ENCODE data around the gene ASXL1. TPM values are rescaled to one million over a fixed set of nuclear protein-coding genes. Genes with fewer than 3 reads are reported as not detected.

The ASXL1 gene
- total and polyA plus RNA-seq, 2 donors from 2014 or later, result 16.2 to 71.1 TPM

GRCh38 chr20:32487381-32487780 is 129.2 kb downstream of the ASXL1 start:
- Histone ChIP-seq H3K27me3 (ENCODE audit: control insufficient read depth, insufficient read depth, low read length) (no peaks in the 10 kb centered on the region), H3K27ac (ENCODE audit: low read depth in 2 of 2, low read length in 2 of 2) (no peak overlapping the region), H3K9ac (ENCODE audit: low read length in 3 of 3) (no peak overlapping the region), H3K9me3 (ENCODE audit: control insufficient read depth in 2 of 3, insufficient read depth in 1 of 3, low read length in 3 of 3) (no peaks in the 10 kb centered on the region), H3K4me3 (ENCODE audit: low read length in 3 of 3) (no peak overlapping the region), H3K4me1 (ENCODE audit: control insufficient read depth in 2 of 3, insufficient read depth in 2 of 3, low read depth in 1 of 3, low read length in 3 of 3) (no peaks in the 10 kb centered on the region), H3K36me3 (ENCODE audit: control insufficient read depth in 2 of 3, insufficient read depth in 3 of 3, low read length in 3 of 3) (no peaks in the 10 kb centered on the region)
- FAIRE-seq (no peak), DNase-seq (peak in 2 of 5 donors; percentile 35 to 40)
- no peak for TF ChIP-seq CTCF (IDR thresholded peaks at IDR 0.05; ENCODE audit: borderline replicate concordance, extremely low read depth, insufficient read depth)
- intact Hi-C loops (cut with DNase I), result no loop called here

GRCh38 chr20:32488066-32488838 is 130.1 kb downstream of the ASXL1 start:
- no peaks in the 10 kb centered on the region for H3K36me3 ChIP-seq (ENCODE audit: control insufficient read depth in 2 of 3, insufficient read depth in 3 of 3, low read length in 3 of 3)
- FAIRE-seq (no peak), DNase-seq (peak in 2 of 5 donors; percentile 7 to 14)
- no peaks in the 10 kb centered on the region for H3K9me3 ChIP-seq (ENCODE audit: control insufficient read depth in 2 of 3, insufficient read depth in 1 of 3, low read length in 3 of 3)
- H3K27ac ChIP-seq (ENCODE audit: low read depth in 2 of 2, low read length in 2 of 2), result no peak overlapping the region
- H3K4me1 ChIP-seq (ENCODE audit: control insufficient read depth in 2 of 3, insufficient read depth in 2 of 3, low read depth in 1 of 3, low read length in 3 of 3), result no peaks in the 10 kb centered on the region
- TF ChIP-seq CTCF (IDR thresholded peaks at IDR 0.05; ENCODE audit: borderline replicate concordance, extremely low read depth, insufficient read depth), result no peak
- intact Hi-C loops (cut with DNase I), result no loop called here
- H3K27me3 ChIP-seq (ENCODE audit: control insufficient read depth, insufficient read depth, low read length), result no peaks in the 10 kb centered on the region
- no peak overlapping the region for H3K4me3 ChIP-seq (ENCODE audit: low read length in 3 of 3)
- no peak overlapping the region for H3K9ac ChIP-seq (ENCODE audit: low read length in 3 of 3)

Other genes starting within 250 kb of the ASXL1 start
- gene TM9SF4, start 248.6 kb upstream of the ASXL1 start, total RNA-seq, result 52.0 TPM
- 26.3 TPM for gene TM9SF4, start 248.6 kb upstream of the ASXL1 start, polyA plus RNA-seq (ENCODE audit: insufficient read depth, low read depth, low replicate concordance)
- 9.2 TPM for gene PLAGL2, start 150.6 kb upstream of the ASXL1 start, total RNA-seq
- 3.8 TPM for gene PLAGL2, start 150.6 kb upstream of the ASXL1 start, polyA plus RNA-seq (ENCODE audit: insufficient read depth, low read depth, low replicate concordance)
- gene POFUT1, start 150.5 kb upstream of the ASXL1 start, total RNA-seq, result 36.7 TPM
- gene POFUT1, start 150.5 kb upstream of the ASXL1 start, polyA plus RNA-seq (ENCODE audit: insufficient read depth, low read depth, low replicate concordance), result 16.7 TPM
- gene KIF3B, start 80.7 kb upstream of the ASXL1 start, total RNA-seq, result 62.2 TPM
- 31.6 TPM for gene KIF3B, start 80.7 kb upstream of the ASXL1 start, polyA plus RNA-seq (ENCODE audit: insufficient read depth, low read depth, low replicate concordance)
- gene NOL4L, start 227.0 kb downstream of the ASXL1 start, total RNA-seq, result 19.4 TPM
- gene NOL4L, start 227.0 kb downstream of the ASXL1 start, polyA plus RNA-seq (ENCODE audit: insufficient read depth, low read depth, low replicate concordance), result 14.1 TPM